A549 (cell line): ENCODE measurements around the gene COL13A1. TPM values are rescaled to one million over a fixed set of nuclear protein-coding genes. Genes with fewer than 3 reads are reported as not detected.

Experiments used
- ATAC-seq, 2 experiments: fragments of 200-7000 bp in 1 of 2; fragments of >200 bp in 1 of 2; cut with Nextera tagmentation in 1 of 2; cut with Tn5 transposase in 1 of 2; 3 replicates each; pipeline versions ENCODE4 v1.8.0 to v1.9.1; 2018 to 2020; ENCODE audit warnings: mild to moderate bottlenecking in 1 of 2, moderate library complexity in 1 of 2
- CTCF ChIA-PET: fragments of 300-600 bp; sonication (Branson Sonifier 250); formaldehyde crosslinking; extraction: SDS; loops from one replicate; lab custom pipeline; 2021; ENCODE audit warnings: antibody characterized with exemption, inconsistent platforms; lab: Yijun Ruan, JAX
- POLR2A ChIA-PET: fragments of 350-600 bp; formaldehyde crosslinking; extraction: SDS; loops from one replicate; lab custom pipeline; 2021; ENCODE audit warnings: antibody characterized with exemption, inconsistent platforms; lab: Yijun Ruan, JAX
- DNase-seq, 2 experiments: peaks; one replicate each; pipeline versions ENCODE4 v3.0.0 to v3.0.0-alpha.2; 2011 to 2016; ENCODE audit warnings: low read depth in 1 of 2, low spot score in 1 of 2
- FAIRE-seq: peaks from 2 replicates; lab custom pipeline; 2011; peaks lifted over from hg19 to GRCh38; lab: Jason Lieb, UNC
- H3K27ac ChIP-seq, 2 experiments: fragments of >200 bp; sonication (Bioruptor Twin); formaldehyde crosslinking; 3 replicates each; pipeline ENCODE4 v1.5.1; 2016 to 2017
- H3K4me1 ChIP-seq: fragments of >200 bp; sonication (Bioruptor Twin); formaldehyde crosslinking; 3 replicates; pipeline ENCODE4 v1.6.1; 2016
- H3K4me2 ChIP-seq: fragments of >200 bp; sonication (Bioruptor Twin); formaldehyde crosslinking; 3 replicates; pipeline ENCODE4 v1.6.1; 2016
- H3K4me3 ChIP-seq: fragments of >200 bp; sonication (Bioruptor Twin); formaldehyde crosslinking; 3 replicates; pipeline ENCODE4 v1.5.1; 2016
- H3K9me3 ChIP-seq: fragments of >200 bp; sonication (Bioruptor Twin); formaldehyde crosslinking; 3 replicates; pipeline ENCODE4 v1.6.1; 2016
- ATOH8 ChIP-seq: fragments of 250-450 bp; sonication (Bioruptor Pico); IDR thresholded peaks from 2 replicates; pipeline ENCODE4 v1.5.0; 2020; ENCODE audit warnings: low read depth, mild to moderate bottlenecking, moderate library complexity
- CBX2 ChIP-seq: fragments of 200-600 bp; sonication (generic); IDR thresholded peaks from 2 replicates; pipeline ENCODE4 v1.6.1; 2016; ENCODE audit warnings: low read depth, mild to moderate bottlenecking, borderline replicate concordance
- CBX8 ChIP-seq: fragments of 200-600 bp; sonication (generic); IDR thresholded peaks from 2 replicates; pipeline ENCODE4 v1.6.1; 2016
- CEBPB ChIP-seq, 2 experiments: fragments of >200 bp in 1 of 2; sonication (Bioruptor Twin) in 1 of 2; formaldehyde crosslinking in 1 of 2; IDR thresholded peaks; 2 replicates each; pipeline ENCODE4 v1.6.1; 2012 to 2016
- CHD4 ChIP-seq: fragments of 200-600 bp; sonication (generic); IDR thresholded peaks from 2 replicates; pipeline ENCODE4 v1.6.1; 2016; ENCODE audit warnings: antibody characterized with exemption, mild to moderate bottlenecking, borderline replicate concordance
- EHMT2 ChIP-seq: fragments of 200-600 bp; sonication (generic); IDR thresholded peaks from 2 replicates; pipeline ENCODE4 v1.6.1; 2016; ENCODE audit warnings: antibody characterized with exemption, low read depth, mild to moderate bottlenecking, moderate library complexity
- ESRRA ChIP-seq: fragments of 150-350 bp; IDR thresholded peaks from 2 replicates; pipeline ENCODE4 v1.6.1; 2014; ENCODE audit warnings: mild to moderate bottlenecking, low read length, borderline replicate concordance
- HDAC2 ChIP-seq: fragments of 200-600 bp; sonication (generic); IDR thresholded peaks from 2 replicates; pipeline ENCODE4 v1.6.1; 2016
- HOXA7 ChIP-seq: fragments of 250-450 bp; sonication (Bioruptor Pico); IDR thresholded peaks from 2 replicates; pipeline ENCODE4 v1.5.0; 2020; ENCODE audit warnings: mild to moderate bottlenecking, moderate library complexity
- POLR2A ChIP-seq: IDR thresholded peaks from 2 replicates; pipeline ENCODE4 v1.6.1; 2012; ENCODE audit warnings: mild to moderate bottlenecking, low read length
- SREBF2 ChIP-seq: fragments of 450-650 bp; IDR thresholded peaks from 2 replicates; pipeline ENCODE4 v1.6.1; 2014; ENCODE audit warnings: mild to moderate bottlenecking, moderate library complexity
- TFCP2L1 ChIP-seq: fragments of 250-450 bp; sonication (Bioruptor Pico); IDR thresholded peaks from 2 replicates; pipeline ENCODE4 v1.5.0; 2021; ENCODE audit warnings: mild to moderate bottlenecking
- ZNF302 ChIP-seq: fragments of 250-450 bp; sonication (Bioruptor Pico); IDR thresholded peaks from 2 replicates; pipeline ENCODE4 v1.9.0; 2021; ENCODE audit warnings: inconsistent platforms, mild to moderate bottlenecking, moderate library complexity
- ZSCAN20 ChIP-seq: fragments of 250-450 bp; sonication (Bioruptor Pico); IDR thresholded peaks from 2 replicates; pipeline ENCODE4 v1.8.0; 2022; ENCODE audit warnings: mild to moderate bottlenecking, moderate library complexity
- WGBS: methylation state at CpG from one replicate; pipeline ENCODE4 v1.1.6; 2017; ENCODE audit errors: missing lambda C conversion rate; 5-methylcytosine and 5-hydroxymethylcytosine counted together
- polyA plus RNA-seq, 4 experiments: library from polyadenylated mRNA; depleted of rRNA in 3 of 4; stranded (reverse); fragments of >200 nt; fragmentation: RNase III in 1 of 4; extraction: RNeasy Plus Mini Kit Qiagen cat#74134 plus additional on column Dnase treatment in 1 of 4; gene quantifications; 2 replicates in 3 of 4; 3 replicates in 1 of 4; pipeline ENCODE4 v1.2.3, GENCODE V29; 2011 to 2017
- TF ChIP-seq, protein P1 (sequence below): IDR thresholded peaks from 2 replicates; pipeline ENCODE4 v1.6.1; 2012; ENCODE audit warnings: low read depth, borderline replicate concordance
- TF ChIP-seq, protein P2 (sequence below): IDR thresholded peaks from 2 replicates; pipeline ENCODE4 v1.6.1; 2012
- TF ChIP-seq, protein P3 (sequence below): fragments of >200 bp; sonication (Bioruptor Twin); formaldehyde crosslinking; IDR thresholded peaks from 3 replicates; pipeline ENCODE4 v1.6.1; 2016
- TF ChIP-seq, protein P4 (sequence below): fragments of 450-650 bp; IDR thresholded peaks from 2 replicates; pipeline ENCODE4 v1.6.1; 2014; ENCODE audit warnings: antibody characterized with exemption
- TF ChIP-seq, protein P5 (sequence below): fragments of >200 bp; sonication (Bioruptor Twin); formaldehyde crosslinking; IDR thresholded peaks from 3 replicates; pipeline ENCODE4 v1.5.1; 2016
- TF ChIP-seq, protein P6 (sequence below): fragments of >200 bp; sonication (Bioruptor Twin); formaldehyde crosslinking; IDR thresholded peaks from 2 replicates; pipeline ENCODE4 v1.6.1; 2016

Gene COL13A1
- polyA plus RNA-seq, 2 of the 4 experiments (the other 2 are of a cell fraction) = 0.08 to 0.27 TPM

GRCh38 chr10:69894156-69894555, 92.5 kb downstream of the COL13A1 start:
- FAIRE-seq = no peak
- H3K4me1 ChIP-seq = no peaks in the 10 kb centered on the region

GRCh38 chr10:69895759-69896158, 94.1 kb downstream of the COL13A1 start:
- Histone ChIP-seq H3K4me3 (no peak overlapping the region), H3K4me2 (no peak overlapping the region), H3K4me1 (no peaks in the 10 kb centered on the region), H3K27ac (no peak overlapping the region), H3K9me3 (no peaks in the 10 kb centered on the region)
- FAIRE-seq (no peak), DNase-seq (no peak), ATAC-seq (no peak)
- ChIA-PET POLR2A (no interaction called here), CTCF (interaction anchor here (1.2 to 15.7 kb wide), 3 partner anchors 21 to 181 kb away, joined by 3 to 182 read pairs (median 4); no protein-coding TSS in a partner anchor)
- WGBS = 74% methylated on average over 13 of the region's 13 CpGs
- no peak for TF ChIP-seq CBX2
- no peak for TF ChIP-seq POLR2A
- no peak for TF ChIP-seq ZNF302
- TF ChIP-seq CEBPB (IDR thresholded peaks at IDR 0.05) = no peak
- TF ChIP-seq CBX8 = no peak
- TF ChIP-seq HDAC2 = no peak
- TF ChIP-seq, protein P1, sequence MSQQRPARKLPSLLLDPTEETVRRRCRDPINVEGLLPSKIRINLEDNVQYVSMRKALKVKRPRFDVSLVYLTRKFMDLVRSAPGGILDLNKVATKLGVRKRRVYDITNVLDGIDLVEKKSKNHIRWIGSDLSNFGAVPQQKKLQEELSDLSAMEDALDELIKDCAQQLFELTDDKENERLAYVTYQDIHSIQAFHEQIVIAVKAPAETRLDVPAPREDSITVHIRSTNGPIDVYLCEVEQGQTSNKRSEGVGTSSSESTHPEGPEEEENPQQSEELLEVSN = no peak

More at GRCh38 chr10:69894156-69894555, 92.5 kb downstream of the COL13A1 start:
- Histone ChIP-seq H3K9me3 (no peaks in the 10 kb centered on the region), H3K4me3 (no peak overlapping the region), H3K27ac (no peak overlapping the region), H3K4me2 (no peak overlapping the region)
- CTCF ChIA-PET = interaction anchor here (1.3 to 15.7 kb wide), 3 partner anchors 15 to 25 kb away, joined by 3 to 182 read pairs (median 3); no protein-coding TSS in a partner anchor
- no peak for DNase-seq
- WGBS = 10% methylated on average over 1 of the region's 1 CpG
- POLR2A ChIA-PET = no interaction called here
- no peak for ATAC-seq
- TF ChIP-seq, protein P2, sequence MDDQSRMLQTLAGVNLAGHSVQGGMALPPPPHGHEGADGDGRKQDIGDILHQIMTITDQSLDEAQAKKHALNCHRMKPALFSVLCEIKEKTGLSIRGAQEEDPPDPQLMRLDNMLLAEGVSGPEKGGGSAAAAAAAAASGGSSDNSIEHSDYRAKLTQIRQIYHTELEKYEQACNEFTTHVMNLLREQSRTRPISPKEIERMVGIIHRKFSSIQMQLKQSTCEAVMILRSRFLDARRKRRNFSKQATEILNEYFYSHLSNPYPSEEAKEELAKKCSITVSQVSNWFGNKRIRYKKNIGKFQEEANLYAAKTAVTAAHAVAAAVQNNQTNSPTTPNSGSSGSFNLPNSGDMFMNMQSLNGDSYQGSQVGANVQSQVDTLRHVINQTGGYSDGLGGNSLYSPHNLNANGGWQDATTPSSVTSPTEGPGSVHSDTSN = no peak
- TF ChIP-seq, protein P3, sequence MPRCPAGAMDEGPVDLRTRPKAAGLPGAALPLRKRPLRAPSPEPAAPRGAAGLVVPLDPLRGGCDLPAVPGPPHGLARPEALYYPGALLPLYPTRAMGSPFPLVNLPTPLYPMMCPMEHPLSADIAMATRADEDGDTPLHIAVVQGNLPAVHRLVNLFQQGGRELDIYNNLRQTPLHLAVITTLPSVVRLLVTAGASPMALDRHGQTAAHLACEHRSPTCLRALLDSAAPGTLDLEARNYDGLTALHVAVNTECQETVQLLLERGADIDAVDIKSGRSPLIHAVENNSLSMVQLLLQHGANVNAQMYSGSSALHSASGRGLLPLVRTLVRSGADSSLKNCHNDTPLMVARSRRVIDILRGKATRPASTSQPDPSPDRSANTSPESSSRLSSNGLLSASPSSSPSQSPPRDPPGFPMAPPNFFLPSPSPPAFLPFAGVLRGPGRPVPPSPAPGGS = no peak
- TF ChIP-seq EHMT2 (no peak), ATOH8 (CRISPR knock-in tag) (no peak), CBX8 (no peak), ESRRA (no peak), CEBPB (IDR thresholded peaks at IDR 0.05) (no peak), CHD4 (no peak), SREBF2 (no peak), ZNF302 (no peak), HOXA7 (CRISPR knock-in tag) (no peak), ZSCAN20 (CRISPR knock-in tag) (no peak), TFCP2L1 (CRISPR knock-in tag) (no peak)
- TF ChIP-seq, protein P4, sequence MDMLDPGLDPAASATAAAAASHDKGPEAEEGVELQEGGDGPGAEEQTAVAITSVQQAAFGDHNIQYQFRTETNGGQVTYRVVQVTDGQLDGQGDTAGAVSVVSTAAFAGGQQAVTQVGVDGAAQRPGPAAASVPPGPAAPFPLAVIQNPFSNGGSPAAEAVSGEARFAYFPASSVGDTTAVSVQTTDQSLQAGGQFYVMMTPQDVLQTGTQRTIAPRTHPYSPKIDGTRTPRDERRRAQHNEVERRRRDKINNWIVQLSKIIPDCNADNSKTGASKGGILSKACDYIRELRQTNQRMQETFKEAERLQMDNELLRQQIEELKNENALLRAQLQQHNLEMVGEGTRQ = no peak
- TF ChIP-seq, protein P5, sequence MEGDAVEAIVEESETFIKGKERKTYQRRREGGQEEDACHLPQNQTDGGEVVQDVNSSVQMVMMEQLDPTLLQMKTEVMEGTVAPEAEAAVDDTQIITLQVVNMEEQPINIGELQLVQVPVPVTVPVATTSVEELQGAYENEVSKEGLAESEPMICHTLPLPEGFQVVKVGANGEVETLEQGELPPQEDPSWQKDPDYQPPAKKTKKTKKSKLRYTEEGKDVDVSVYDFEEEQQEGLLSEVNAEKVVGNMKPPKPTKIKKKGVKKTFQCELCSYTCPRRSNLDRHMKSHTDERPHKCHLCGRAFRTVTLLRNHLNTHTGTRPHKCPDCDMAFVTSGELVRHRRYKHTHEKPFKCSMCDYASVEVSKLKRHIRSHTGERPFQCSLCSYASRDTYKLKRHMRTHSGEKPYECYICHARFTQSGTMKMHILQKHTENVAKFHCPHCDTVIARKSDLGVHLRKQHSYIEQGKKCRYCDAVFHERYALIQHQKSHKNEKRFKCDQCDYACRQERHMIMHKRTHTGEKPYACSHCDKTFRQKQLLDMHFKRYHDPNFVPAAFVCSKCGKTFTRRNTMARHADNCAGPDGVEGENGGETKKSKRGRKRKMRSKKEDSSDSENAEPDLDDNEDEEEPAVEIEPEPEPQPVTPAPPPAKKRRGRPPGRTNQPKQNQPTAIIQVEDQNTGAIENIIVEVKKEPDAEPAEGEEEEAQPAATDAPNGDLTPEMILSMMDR = no peak
- TF ChIP-seq, protein P6, sequence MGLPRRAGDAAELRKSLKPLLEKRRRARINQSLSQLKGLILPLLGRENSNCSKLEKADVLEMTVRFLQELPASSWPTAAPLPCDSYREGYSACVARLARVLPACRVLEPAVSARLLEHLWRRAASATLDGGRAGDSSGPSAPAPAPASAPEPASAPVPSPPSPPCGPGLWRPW = no peak
